CD14-positive monocyte (primary cell): ENCODE results near the gene GPR45. TPM values are rescaled to one million over a fixed set of nuclear protein-coding genes. Genes with fewer than 3 reads are reported as not detected.

Experiments
- DNase-seq, 3 donors: peaks; one replicate each; pipeline ENCODE4 v3.0.0-alpha.2; 2011 to 2022
- H2AFZ ChIP-seq: 2 replicates; pipeline ENCODE4 v1.6.0; 2012; ENCODE audit warnings: mild to moderate bottlenecking, low read depth, low read length, inconsistent platforms; ENCODE audit not compliant: insufficient read depth, poor library complexity, severe bottlenecking
- H3K27ac ChIP-seq, 2 donors: 1 replicate in 1 of 2; 2 replicates in 1 of 2; pipeline ENCODE4 v1.5.1; 2012 to 2013; ENCODE audit warnings: low read length in 2 of 2, control low read depth in 1 of 2, inconsistent platforms in 1 of 2, low read depth in 1 of 2, mild to moderate bottlenecking in 1 of 2
- H3K27me3 ChIP-seq, 2 donors: one replicate each; pipeline versions ENCODE4 v1.6.0 to v1.6.1; 2011 to 2013; ENCODE audit warnings: low read length in 2 of 2; ENCODE audit not compliant: control insufficient read depth in 2 of 2, insufficient read depth in 2 of 2
- H3K36me3 ChIP-seq, 2 donors: replicated peaks in 1 of 2; 1 replicate in 1 of 2; 2 replicates in 1 of 2; pipeline versions ENCODE4 v1.5.1 to v1.6.1; 2012 to 2013; ENCODE audit warnings: low read length in 2 of 2, control low read depth in 1 of 2, inconsistent platforms in 1 of 2, mild to moderate bottlenecking in 1 of 2; ENCODE audit not compliant: insufficient read depth in 2 of 2, control insufficient read depth in 1 of 2
- H3K4me1 ChIP-seq, 2 donors: 1 replicate in 1 of 2; 2 replicates in 1 of 2; pipeline versions ENCODE4 v1.5.1 to v1.6.1; 2012 to 2013; ENCODE audit warnings: low read length in 2 of 2, control low read depth in 1 of 2, inconsistent platforms in 1 of 2, mild to moderate bottlenecking in 1 of 2, moderate library complexity in 1 of 2; ENCODE audit not compliant: insufficient read depth in 2 of 2, control insufficient read depth in 1 of 2
- H3K4me2 ChIP-seq: replicated peaks from 2 replicates; pipeline ENCODE3; 2012; ENCODE audit warnings: low read length, moderate library complexity, mild to moderate bottlenecking; ENCODE audit not compliant: poor library complexity, severe bottlenecking; ENCODE audit errors: extremely low read depth
- H3K4me3 ChIP-seq, 3 experiments: fragments of 200-600 bp in 1 of 3; sonication (generic) in 1 of 3; replicated peaks in 1 of 3; 1 replicate in 2 of 3; 2 replicates in 1 of 3; pipeline ENCODE4 v1.5.1; 2011 to 2013; ENCODE audit warnings: low read length in 3 of 3, mild to moderate bottlenecking in 3 of 3, control low read depth in 2 of 3, low read depth in 2 of 3, inconsistent platforms in 1 of 3, moderate library complexity in 1 of 3
- H3K79me2 ChIP-seq: 2 replicates; pipeline ENCODE4 v1.6.0; 2012; ENCODE audit warnings: mild to moderate bottlenecking, control low read depth, inconsistent platforms, low read length, moderate library complexity; ENCODE audit not compliant: insufficient read depth
- H3K9ac ChIP-seq: 2 replicates; pipeline ENCODE4 v1.6.0; 2017; ENCODE audit warnings: low read length, mild to moderate bottlenecking; ENCODE audit not compliant: insufficient read depth, poor library complexity, severe bottlenecking
- H3K9me3 ChIP-seq, 2 donors: replicated peaks in 1 of 2; 1 replicate in 1 of 2; 2 replicates in 1 of 2; pipeline versions ENCODE4 v1.5.1 to v1.6.1; 2012 to 2013; ENCODE audit warnings: low read length in 2 of 2, control low read depth in 1 of 2; ENCODE audit not compliant: control insufficient read depth in 1 of 2, insufficient read depth in 1 of 2
- H4K20me1 ChIP-seq: 2 replicates; pipeline ENCODE4 v1.6.0; 2012; ENCODE audit warnings: mild to moderate bottlenecking, low read length, control low read depth, moderate library complexity; ENCODE audit not compliant: insufficient read depth
- H3K27ac Mint-ChIP-seq, 7 donors: one replicate each; pipeline ENCODE4 v1.8.0; 2020; ENCODE audit warnings: mild to moderate bottlenecking in 7 of 7, mixed read lengths in 7 of 7, moderate library complexity in 6 of 7, inconsistent platforms in 2 of 7
- H3K27me3 Mint-ChIP-seq, 3 donors: one replicate each; pipeline ENCODE4 v1.8.0; 2021 to 2022; ENCODE audit warnings: low read depth in 3 of 3, mild to moderate bottlenecking in 3 of 3, mixed read lengths in 3 of 3, moderate library complexity in 3 of 3, inconsistent platforms in 1 of 3
- H3K36me3 Mint-ChIP-seq, 2 donors: one replicate each; pipeline ENCODE4 v1.8.0; 2020; ENCODE audit warnings: mixed read lengths in 2 of 2, inconsistent platforms in 1 of 2, mild to moderate bottlenecking in 1 of 2
- H3K4me1 Mint-ChIP-seq: one replicate; pipeline ENCODE4 v1.8.0; 2020; ENCODE audit warnings: mild to moderate bottlenecking, mixed read lengths
- H3K4me3 Mint-ChIP-seq, 2 donors: one replicate each; pipeline ENCODE4 v1.8.0; 2020; ENCODE audit warnings: mild to moderate bottlenecking in 2 of 2, mixed read lengths in 2 of 2, moderate library complexity in 1 of 2
- H3K9me3 Mint-ChIP-seq, 7 donors: one replicate each; pipeline ENCODE4 v1.8.0; 2020 to 2022; ENCODE audit warnings: mixed read lengths in 7 of 7, mild to moderate bottlenecking in 6 of 7, moderate library complexity in 6 of 7, inconsistent platforms in 2 of 7
- WGBS: methylation state at CpG from one replicate; pipeline ENCODE4 v1.1.5; 2013; ENCODE audit warnings: missing lambda C conversion rate; ENCODE audit not compliant: insufficient coverage; 5-methylcytosine and 5-hydroxymethylcytosine counted together
- intact Hi-C, 2 donors: fragments of 100-400 bp; cut with micrococcal nuclease; formaldehyde crosslinking; loops; one replicate each; pipeline versions ENCODE4 v1.15.0 to v1.15.1; 2023
- polyA plus RNA-seq, 3 donors: library from polyadenylated mRNA; depleted of rRNA in 1 of 3; unstranded in 2 of 3; stranded (reverse) in 1 of 3; fragments of 300-500 nt in 2 of 3; fragments of >200 nt in 1 of 3; fragmentation: Illumina TruSeq in 2 of 3; gene quantifications; 1 replicate in 2 of 3; 2 replicates in 1 of 3; pipeline ENCODE4 v1.2.3, GENCODE V29; 2012 to 2021
- TF ChIP-seq, protein P1 (sequence below): fragments of 200-600 bp; IDR thresholded peaks from one replicate; pipeline ENCODE4 v1.8.0; 2022; ENCODE audit warnings: antibody characterized with exemption, mild to moderate bottlenecking

GPR45 gene
- polyA plus RNA-seq, 3 donors: not detected

DNA sequence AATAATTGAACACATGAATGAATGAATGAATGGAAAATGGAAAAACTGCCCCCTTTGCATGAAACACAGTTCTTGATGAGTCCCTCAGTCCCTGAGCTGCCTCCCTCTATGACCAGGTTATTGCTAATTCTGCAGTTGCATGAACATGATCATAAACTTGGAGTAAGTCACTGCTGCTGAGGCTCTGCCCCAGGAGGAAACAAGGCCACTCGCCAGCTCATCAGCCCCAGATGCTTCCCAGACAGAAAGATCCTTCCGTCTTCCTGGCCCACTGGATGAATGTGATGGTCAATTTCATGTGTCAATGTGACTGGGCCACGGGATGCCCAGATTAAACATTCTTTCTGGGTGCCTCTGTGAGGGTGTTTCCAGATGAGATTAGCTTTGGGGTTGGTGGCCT is 16.4 kb downstream of the GPR45 start:
- H4K20me1 ChIP-seq: no peaks in the 10 kb centered on the region
- H3K27me3 Mint-ChIP-seq: peaks cover 0 to 1% (median 0%) of the 10 kb centered on the region in 3 donors
- H3K9me3 ChIP-seq: no peaks in the 10 kb centered on the region
- H3K36me3 Mint-ChIP-seq: peaks cover 5 to 6% of the 10 kb centered on the region in 2 donors
- H3K27ac ChIP-seq: no peak overlapping the region
- no peak overlapping the region for H3K4me2 ChIP-seq
- H3K4me3 Mint-ChIP-seq: no peak overlapping the region
- H2AFZ ChIP-seq: no peak overlapping the region
- peak overlapping the region in 1 of 7 donors; percentile 58 for H3K27ac Mint-ChIP-seq
- H3K4me1 Mint-ChIP-seq: peaks cover 30% of the 10 kb centered on the region
- no peaks in the 10 kb centered on the region for H3K79me2 ChIP-seq
- peaks cover 0 to 6% of the 10 kb centered on the region in 2 donors for H3K36me3 ChIP-seq
- H3K9me3 Mint-ChIP-seq: peaks cover 0 to 2% (median 0%) of the 10 kb centered on the region in 7 donors
- WGBS: 83% methylated on average over 2 of the region's 3 CpGs
- peaks cover 14 to 15% of the 10 kb centered on the region in 2 donors for H3K4me1 ChIP-seq
- no peak overlapping the region for H3K4me3 ChIP-seq
- intact Hi-C loops: no loop called here
- TF ChIP-seq, protein P1, sequence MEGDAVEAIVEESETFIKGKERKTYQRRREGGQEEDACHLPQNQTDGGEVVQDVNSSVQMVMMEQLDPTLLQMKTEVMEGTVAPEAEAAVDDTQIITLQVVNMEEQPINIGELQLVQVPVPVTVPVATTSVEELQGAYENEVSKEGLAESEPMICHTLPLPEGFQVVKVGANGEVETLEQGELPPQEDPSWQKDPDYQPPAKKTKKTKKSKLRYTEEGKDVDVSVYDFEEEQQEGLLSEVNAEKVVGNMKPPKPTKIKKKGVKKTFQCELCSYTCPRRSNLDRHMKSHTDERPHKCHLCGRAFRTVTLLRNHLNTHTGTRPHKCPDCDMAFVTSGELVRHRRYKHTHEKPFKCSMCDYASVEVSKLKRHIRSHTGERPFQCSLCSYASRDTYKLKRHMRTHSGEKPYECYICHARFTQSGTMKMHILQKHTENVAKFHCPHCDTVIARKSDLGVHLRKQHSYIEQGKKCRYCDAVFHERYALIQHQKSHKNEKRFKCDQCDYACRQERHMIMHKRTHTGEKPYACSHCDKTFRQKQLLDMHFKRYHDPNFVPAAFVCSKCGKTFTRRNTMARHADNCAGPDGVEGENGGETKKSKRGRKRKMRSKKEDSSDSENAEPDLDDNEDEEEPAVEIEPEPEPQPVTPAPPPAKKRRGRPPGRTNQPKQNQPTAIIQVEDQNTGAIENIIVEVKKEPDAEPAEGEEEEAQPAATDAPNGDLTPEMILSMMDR: no peak
- no peak overlapping the region for H3K9ac ChIP-seq
- DNase-seq: no peak
- no peaks in the 10 kb centered on the region for H3K27me3 ChIP-seq

DNA sequence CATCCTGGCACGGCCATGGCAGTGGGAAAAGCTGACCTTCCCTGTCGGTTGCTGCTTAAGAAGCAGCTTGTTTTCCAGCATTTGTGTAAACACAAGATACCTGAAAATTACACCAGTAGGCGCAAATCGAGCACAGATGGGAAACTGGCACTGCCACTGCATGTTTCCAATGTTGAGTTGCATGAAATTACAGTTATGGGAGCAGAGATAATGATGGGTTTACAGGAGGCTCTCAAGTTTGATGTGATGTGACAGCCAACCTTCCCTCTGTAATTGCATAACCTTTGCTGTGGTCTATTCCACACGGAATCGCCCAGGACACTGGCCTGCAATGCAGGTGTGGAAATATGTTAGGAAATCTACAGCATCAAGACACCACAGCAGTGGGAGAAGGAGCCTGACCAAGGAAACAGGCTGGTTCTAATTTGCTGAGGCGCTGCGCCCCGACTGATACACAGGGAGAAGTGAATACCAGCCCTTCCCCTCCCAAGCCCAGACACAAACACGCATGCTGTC is 17.4 kb downstream of the GPR45 start:
- Histone ChIP-seq H4K20me1 (no peaks in the 10 kb centered on the region), H2AFZ (no peak overlapping the region), H3K27me3 (no peaks in the 10 kb centered on the region), H3K4me1 (peaks cover 13 to 15% of the 10 kb centered on the region in 2 donors), H3K9me3 (no peaks in the 10 kb centered on the region), H3K36me3 (peaks cover 0 to 9% of the 10 kb centered on the region in 2 donors), H3K9ac (no peak overlapping the region), H3K4me2 (no peak overlapping the region), H3K79me2 (no peaks in the 10 kb centered on the region), H3K27ac (no peak overlapping the region), H3K4me3 (no peak overlapping the region)
- peaks cover 30% of the 10 kb centered on the region for H3K4me1 Mint-ChIP-seq
- H3K27me3 Mint-ChIP-seq: peaks cover 0 to 1% (median 0%) of the 10 kb centered on the region in 3 donors
- no peak overlapping the region for H3K4me3 Mint-ChIP-seq
- intact Hi-C loops: no loop called here
- TF ChIP-seq, protein P1: no peak
- 68% methylated on average over 3 of the region's 10 CpGs for WGBS
- H3K36me3 Mint-ChIP-seq: peaks cover 8 to 10% of the 10 kb centered on the region in 2 donors
- no peak for DNase-seq
- no peak overlapping the region for H3K27ac Mint-ChIP-seq
- peaks cover 0 to 2% (median 0%) of the 10 kb centered on the region in 7 donors for H3K9me3 Mint-ChIP-seq
